PC-9 (cell line): ENCODE results near the gene RYR2.

Experiments
- EZH2 ChIP-seq: fragments of 200-600 bp; sonication (generic); IDR thresholded peaks from 2 replicates; pipeline ENCODE4 v1.8.0; 2017; ENCODE audit warnings: antibody characterized with exemption, low read depth
- TF ChIP-seq, protein P1 (sequence below): fragments of 200-600 bp; sonication (generic); conservative IDR thresholded peaks from 2 replicates; pipeline ENCODE4 v1.6.1; 2017; ENCODE audit warnings: mixed run types, antibody characterized with exemption, mild to moderate bottlenecking, moderate library complexity

DNA sequence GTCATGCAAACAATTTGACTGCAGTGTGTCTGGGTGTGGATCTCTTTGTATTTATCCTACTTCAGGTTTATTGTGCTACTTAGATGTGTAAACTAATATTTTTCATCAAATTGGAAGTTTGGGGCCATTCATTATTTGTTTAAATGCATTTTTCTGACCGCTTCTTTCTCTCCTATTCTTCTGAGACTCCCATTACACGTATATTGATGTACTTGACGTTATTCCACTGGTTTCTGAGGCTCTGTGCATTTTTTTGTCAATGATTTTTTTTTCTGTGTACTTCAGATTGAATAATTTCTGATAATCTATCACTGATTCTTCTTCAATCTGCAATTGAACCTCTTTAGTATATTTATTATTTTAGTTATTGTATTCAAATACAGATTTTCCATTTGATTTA lies 276.8 kb downstream of the RYR2 start:
- TF ChIP-seq, protein P1, sequence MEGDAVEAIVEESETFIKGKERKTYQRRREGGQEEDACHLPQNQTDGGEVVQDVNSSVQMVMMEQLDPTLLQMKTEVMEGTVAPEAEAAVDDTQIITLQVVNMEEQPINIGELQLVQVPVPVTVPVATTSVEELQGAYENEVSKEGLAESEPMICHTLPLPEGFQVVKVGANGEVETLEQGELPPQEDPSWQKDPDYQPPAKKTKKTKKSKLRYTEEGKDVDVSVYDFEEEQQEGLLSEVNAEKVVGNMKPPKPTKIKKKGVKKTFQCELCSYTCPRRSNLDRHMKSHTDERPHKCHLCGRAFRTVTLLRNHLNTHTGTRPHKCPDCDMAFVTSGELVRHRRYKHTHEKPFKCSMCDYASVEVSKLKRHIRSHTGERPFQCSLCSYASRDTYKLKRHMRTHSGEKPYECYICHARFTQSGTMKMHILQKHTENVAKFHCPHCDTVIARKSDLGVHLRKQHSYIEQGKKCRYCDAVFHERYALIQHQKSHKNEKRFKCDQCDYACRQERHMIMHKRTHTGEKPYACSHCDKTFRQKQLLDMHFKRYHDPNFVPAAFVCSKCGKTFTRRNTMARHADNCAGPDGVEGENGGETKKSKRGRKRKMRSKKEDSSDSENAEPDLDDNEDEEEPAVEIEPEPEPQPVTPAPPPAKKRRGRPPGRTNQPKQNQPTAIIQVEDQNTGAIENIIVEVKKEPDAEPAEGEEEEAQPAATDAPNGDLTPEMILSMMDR: no peak
- no peak for TF ChIP-seq EZH2
